GM21717 (cell line): ENCODE data around the gene TYSND1.
"Not testable (repeated sequence)": the region's sequence is repeated elsewhere in the genome, so short reads cannot be mapped to it uniquely, and the experiment has no call there.

Source experiments
- ATAC-seq: cut with Tn5 transposase; IDR thresholded peaks from one replicate; pipeline ENCODE4 v1.9.1; 2021; ENCODE audit warnings: mild to moderate bottlenecking, moderate library complexity; ENCODE audit not compliant: unreplicated experiment

TYSND1 gene

DNA sequence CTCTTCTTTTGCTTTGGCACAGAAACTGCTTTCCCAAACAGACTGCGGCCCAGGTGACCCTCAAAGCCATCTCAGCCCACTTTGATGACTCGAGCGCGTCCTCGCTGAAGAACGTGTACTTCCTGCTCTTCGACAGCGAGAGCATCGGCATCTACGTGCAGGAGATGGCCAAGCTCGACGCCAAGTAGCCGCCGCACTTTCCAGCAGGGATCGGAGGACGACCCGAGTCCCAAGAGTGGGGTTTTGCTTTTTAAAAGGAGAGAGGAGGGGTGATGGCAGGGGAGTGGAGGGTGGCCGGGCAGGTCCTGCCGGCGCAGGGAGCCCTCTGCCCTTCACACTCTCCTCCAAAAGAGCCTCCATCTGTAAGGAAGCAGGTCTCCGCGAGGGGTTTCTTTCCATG is 35.0 kb downstream of the TYSND1 start:
- no peak for ATAC-seq

DNA sequence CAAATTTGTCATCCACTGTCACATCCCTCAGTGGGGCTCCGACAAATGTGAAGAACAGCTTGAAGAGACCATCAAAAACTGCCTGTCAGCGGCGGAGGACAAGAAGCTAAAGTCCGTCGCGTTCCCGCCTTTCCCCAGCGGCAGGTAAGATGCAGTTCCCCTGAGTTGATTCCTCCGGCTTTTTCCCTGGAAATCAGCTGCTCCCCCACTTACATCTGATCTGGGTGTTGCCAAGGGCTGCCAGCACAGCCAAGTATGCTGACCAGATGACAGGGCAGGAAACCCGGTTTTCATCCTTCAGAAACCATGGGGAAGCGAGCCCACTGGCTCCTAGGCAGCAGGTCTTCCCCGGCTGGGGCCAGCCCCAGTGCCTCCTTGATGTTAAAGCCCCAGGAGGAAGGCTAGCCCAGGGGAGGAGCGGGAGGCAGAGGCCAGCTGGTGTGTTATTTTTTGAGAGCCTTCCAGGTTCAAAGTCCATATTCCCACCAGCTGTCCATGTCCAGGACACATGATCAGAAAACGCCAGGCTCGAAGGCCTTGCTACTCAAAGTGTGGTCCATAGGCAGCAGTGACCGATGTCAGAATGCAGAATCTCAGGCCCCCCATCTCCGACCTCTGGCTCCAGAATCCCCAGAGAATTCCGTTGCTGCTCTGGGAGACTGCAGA is 37.3 kb downstream of the TYSND1 start:
- no peak for ATAC-seq

DNA sequence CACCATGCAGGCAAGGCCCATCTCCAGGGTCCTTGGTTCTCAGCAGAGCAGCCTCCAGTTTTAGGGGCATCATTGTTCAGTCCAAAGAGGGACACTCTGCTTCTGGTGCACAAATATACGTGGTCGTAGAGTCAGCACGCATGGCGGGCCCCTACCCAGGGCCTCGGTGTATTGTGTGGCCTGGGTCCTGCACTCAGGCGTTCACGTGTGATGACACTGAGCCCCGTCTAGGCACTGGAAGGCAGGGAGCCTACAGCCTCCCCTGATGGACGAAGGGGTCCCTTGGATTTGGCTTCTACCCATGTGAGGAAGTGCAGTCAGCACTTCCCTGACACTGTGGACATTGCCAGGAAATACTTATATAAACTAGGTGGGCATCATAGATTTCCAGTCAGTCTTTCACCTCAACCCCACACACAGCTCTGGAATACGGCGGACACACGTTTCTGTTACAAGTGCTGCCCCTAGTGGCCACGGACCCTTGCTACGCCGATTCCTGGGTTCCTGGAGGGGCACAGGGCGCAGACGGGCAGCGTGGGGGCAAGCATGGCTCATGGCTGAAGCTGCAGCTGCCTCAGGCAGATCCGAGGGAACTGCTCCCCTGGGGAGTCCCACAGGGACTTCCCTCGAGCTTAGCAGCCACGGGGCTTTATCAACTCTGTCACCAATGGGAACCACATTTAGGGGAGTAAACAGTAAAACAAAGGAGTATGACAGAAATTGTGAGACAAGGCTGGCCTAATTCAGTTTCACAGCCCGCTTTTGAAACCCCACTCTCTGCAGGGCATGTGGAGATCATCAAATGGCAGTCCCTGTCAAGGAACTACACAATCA is 39.3 kb downstream of the TYSND1 start:
- ATAC-seq: no peak

DNA sequence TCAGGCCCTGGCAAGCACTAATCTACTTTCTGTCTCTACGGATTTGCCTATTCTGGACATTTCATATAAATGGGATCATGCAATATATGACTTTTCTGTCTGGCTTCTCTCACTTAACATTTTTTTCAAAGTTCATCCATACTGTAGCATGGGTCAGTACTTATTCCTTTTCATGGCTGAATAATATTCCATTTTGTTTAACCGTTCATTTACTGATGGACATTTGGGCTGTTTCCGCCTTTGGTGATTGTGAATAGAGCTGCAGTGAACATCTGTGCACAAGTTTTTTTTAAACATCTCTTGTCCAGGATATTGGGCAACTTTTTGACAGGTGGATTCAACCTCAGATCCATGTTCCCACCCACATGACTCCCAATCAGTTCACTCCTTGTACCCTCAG is 44.8 kb downstream of the TYSND1 start:
- ATAC-seq: no peak

DNA sequence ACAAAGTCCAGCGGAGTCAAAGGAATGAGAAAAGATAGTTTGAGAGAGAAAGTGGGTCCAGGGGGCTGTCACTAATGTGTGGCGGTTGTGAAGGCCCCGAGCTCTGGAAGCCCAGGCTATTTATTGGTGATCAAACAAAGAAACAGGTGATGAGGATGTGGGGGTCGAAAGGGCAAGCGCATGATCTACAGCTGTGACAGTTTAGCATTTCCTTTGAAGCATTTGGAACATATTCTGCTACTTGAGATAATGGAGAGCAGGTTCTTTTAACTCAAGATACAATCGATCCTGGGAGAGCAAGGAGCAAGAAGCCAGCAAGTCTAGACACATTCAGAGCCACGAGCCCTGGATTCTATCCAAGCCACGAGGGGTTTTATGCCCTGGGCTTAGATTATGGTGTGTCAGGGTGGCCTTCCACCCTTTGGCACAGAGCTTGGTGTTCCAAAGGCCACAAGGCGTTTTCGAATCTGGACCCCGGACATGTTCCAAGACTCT is 45.4 kb downstream of the TYSND1 start:
- not testable (repeated sequence) for ATAC-seq

DNA sequence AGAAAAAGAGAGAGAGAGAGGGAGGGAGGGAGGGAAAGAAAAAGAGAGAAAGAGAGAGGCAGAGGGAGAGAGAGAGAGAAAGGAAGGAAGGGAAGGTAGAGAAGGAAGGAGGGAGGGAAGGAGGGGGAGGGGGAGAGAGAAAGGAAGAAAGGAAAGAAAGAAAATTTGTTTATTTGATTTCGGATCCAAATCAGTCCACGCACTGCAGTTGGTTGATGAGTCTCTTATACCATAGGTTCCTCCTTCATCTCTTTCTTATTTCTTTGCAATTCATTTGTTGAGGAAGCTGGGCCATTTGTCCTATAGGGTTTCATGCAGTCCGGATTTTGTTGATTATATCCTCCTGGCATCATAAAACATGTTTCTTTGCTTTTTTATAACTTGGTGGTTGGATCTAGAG is 48.2 kb downstream of the TYSND1 start:
- ATAC-seq: no peak

DNA sequence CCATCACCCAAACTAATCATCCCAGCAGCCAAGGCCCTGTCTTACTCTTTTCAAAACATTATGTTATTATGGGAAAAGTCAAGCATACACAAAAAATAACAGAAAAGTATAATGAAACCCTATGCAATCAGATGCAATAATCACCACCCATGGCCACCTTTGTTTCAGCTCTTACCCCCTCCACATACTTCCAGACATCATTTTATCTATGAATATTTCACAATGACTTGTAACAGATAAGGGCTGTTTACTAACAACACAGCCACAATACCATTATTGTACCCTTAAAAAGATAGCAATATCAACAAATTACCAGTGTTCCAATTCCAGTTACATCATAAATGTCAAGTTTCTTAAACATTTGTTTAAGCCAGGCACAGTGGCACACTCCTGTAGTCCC is 49.0 kb downstream of the TYSND1 start:
- no peak for ATAC-seq

DNA sequence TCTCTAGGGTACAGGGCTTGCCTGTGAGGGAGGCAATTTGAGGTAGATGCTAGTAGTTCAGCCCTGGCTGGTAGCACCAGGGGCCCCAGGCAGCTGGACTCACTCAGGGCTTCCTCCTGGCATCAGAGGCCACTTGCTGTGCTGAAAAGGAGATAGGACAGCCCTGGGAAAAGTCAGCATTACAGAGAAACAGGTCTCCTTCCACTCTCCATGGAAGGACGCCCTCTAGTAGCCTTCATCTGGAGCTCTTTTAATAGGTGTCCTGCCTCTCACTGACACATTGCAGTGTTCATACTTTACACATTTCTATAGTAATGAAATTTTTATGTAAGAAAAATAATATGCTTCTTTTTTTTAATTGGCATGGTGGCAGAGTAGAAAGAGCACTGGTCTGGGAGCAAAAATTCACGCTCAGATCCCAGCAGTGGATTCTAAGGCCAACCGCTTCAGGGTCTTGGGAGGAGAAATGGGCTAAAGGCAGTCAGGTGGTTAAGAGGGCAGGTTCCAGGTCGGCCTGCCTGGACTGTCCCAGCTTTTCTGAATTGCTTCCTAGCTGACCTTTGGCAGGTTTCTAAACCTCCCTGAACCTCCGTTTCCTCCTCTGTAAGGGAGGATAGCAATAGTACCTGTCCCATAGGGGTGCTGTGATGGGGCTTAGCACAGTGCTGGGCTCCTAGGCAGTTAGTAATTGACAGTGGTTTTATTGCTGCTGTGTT is 49.6 kb downstream of the TYSND1 start:
- no peak for ATAC-seq

DNA sequence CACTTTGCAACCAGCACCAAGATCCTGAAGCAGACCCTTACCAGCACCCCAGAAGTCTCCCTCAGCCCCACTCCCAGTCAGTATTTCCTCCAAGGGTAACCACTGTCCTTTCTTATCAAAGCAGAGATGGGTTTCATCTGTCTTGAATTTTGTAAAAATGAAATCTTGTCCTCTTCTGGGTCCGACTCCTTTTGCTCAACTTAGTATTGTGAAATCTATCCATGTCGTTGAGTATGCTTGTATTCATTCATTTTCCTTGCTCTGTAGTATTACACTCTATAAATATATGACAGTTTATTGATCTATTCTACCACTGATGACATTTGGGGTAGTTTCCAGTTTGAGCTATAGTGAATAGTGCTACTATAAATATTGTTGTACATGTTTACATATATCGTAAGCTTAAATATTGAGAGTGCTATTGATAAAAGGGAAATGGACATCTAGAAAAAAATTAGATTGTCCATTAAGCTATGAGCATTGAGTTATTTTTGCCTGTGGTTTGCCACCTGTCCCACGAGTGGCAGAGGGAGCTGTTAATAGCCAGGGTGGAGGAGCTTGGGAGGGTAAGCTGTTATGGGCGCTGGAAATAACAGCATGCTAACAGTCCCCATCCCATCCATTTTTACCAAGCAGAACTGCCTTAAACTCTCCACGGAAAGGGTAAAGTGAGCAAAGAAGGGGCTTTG is 50.3 kb downstream of the TYSND1 start:
- ATAC-seq: no peak

DNA sequence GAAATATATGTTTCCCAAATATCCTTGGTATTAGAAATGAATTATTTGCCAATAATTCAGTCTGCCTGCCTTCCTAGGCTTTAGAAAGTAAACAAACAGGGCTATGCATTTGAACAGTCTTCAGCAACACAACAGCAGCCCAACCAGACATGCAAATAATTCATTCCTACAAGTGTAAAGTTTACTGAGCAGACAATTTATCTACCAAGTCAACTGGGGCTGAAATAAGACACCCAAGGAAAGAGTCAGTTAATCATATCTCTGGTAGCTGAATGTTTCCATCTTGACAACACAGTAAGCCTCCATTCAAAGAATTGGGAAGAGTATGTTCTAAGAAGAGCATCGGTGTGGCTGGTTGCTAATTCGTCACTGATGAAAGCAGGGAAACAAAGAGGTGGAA is 52.2 kb downstream of the TYSND1 start:
- ATAC-seq: no peak

DNA sequence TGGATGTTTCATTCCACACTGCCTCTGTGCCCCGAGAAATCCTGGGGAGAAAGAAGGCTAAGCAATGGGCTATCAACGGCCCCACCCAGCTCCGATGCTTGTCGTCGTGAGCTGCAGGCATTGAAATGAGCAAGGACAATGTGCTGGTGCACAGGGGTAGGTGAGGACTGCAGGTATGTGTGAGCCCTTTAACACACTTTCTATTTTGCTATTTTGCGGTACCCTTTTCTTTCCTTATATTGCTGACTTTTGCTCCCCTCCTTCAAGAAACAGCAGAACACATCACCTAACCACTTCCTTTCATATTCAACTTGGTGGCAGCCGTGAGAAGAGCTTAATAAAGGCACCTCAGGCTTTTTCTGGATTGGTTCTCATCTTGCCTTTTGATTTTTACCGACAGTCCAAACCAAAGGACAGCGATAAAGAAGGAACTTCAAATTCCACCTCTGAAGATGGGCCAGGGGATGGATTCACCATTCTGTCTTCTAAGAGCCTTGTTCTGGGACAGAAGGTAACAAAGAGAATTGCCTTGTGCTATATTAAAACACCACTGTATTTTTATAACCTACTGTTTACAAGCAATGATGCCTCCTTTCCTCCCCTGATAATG is 53.1 kb downstream of the TYSND1 start:
- ATAC-seq: no peak

DNA sequence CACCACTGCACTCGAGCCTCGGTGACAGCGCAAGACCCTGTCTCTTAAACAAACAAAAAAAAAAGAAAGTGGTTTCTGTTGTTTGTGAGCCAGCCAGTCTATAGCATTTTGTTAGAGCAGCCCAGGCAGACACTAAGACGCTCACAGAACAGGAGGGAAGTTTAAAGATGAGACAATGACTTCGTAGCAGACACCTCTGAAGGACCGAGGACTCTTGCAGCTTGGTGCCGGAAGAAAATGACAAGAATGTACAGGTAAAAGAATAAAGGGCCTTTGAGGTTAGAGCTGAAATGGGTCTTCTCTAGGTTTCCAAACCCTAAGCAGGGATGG is 54.1 kb downstream of the TYSND1 start:
- no peak for ATAC-seq

DNA sequence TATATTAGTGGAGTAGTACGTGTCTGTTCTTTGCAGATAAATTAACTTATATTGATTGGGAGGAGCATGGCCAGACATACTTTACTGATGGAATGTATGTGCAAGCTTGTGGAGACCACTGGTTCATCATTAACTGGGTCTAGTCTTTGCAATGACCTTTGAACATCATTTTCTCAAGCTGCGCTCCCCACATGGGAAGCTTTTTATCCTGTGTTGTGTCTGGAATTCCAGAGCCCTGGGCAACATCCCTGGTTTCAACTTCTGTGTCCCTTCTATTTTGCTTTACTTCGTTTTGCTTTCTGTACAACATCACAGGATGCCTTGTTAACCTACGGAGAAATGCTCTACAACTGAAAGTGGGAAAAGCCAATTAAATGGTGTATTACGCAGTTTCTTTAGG is 55.5 kb downstream of the TYSND1 start:
- ATAC-seq: no peak

DNA sequence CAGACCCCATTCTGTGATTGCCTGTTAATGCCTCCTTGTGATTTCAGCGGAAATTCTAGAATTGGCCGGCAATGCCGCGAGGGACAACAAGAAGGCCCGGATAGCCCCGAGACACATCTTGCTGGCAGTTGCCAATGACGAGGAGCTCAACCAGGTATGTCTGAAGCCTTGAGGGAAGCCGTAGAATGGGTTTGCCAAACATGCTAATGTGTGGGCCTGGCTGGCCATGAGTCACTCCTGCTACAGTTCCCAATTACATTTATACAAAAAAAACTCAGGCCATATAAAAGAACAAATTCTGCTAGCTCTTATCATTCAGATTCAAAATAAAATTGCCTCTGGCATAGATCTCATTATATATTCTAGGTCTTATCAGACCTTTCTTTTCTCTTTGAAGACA is 56.5 kb downstream of the TYSND1 start:
- no peak for ATAC-seq

DNA sequence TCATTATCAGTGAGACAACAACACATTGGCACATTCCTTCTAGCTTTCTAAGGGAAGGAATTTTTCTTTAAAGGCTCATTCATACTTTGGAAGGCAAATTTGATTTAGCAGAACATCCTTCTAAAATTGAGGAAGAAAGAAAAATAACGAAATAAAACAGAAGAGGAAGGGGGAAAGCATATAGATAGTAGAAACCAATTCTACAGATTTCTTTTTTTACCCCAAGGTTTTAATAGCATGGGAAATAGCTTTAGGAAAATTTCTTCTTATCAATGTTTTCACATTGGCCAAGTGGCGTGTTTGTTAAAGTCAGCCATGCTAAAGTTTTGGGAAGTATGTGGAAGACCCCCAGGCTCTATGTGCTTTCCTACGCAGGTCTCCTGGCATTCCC is 58.2 kb downstream of the TYSND1 start:
- no peak for ATAC-seq
